Measurements from ENCODE around the gene ABL1. TPM values are rescaled to one million over a fixed set of nuclear protein-coding genes. Genes with fewer than 3 reads are reported as not detected.

The ABL1 gene
- total RNA-seq, 4 donors from 2014 or later, result 58.0 to 105 (median 78.6) TPM

DNA sequence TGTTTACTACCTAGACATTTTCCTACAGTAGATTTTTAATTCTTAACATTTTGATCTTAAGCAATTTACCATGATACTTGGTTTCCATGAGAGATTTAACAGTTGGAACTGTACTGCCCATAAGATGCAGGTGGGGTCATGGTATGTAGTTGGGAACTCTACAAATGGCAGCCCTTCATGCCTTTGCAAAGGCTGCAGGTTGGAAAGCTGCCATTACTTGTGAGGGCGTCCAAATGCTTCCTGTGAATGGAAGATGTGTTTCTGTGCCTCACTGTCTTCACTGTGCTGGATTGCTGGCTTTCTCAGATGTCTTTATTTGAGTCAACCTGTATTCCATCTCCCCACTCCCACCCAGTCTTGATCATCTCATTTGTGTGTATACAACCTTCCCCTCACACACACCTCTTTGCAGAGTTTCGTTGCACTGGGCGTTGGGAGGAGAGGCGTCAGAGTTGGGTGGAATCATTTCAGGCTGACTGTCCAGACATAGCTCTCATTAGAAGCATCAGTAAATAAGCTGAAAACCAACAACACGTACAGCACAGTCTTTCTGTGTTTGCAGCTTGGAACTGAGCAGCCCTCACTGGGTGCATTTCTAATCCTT, 14.8 kb upstream of the ABL1 start:
- no peak overlapping the region for H3K4me3 ChIP-seq
- H3K36me3 ChIP-seq, result no peaks in the 10 kb centered on the region
- no peak overlapping the region for H3K27ac ChIP-seq
- no peaks in the 10 kb centered on the region for H3K27me3 ChIP-seq
- peaks cover 0 to 29% (median 19%) of the 10 kb centered on the region in 4 donors for H3K4me1 ChIP-seq
- TF ChIP-seq POLR2A (IDR thresholded peaks at IDR 0.05), result no peak
- TF ChIP-seq EP300 (IDR thresholded peaks at IDR 0.05), result no peak
- TF ChIP-seq, protein P1, sequence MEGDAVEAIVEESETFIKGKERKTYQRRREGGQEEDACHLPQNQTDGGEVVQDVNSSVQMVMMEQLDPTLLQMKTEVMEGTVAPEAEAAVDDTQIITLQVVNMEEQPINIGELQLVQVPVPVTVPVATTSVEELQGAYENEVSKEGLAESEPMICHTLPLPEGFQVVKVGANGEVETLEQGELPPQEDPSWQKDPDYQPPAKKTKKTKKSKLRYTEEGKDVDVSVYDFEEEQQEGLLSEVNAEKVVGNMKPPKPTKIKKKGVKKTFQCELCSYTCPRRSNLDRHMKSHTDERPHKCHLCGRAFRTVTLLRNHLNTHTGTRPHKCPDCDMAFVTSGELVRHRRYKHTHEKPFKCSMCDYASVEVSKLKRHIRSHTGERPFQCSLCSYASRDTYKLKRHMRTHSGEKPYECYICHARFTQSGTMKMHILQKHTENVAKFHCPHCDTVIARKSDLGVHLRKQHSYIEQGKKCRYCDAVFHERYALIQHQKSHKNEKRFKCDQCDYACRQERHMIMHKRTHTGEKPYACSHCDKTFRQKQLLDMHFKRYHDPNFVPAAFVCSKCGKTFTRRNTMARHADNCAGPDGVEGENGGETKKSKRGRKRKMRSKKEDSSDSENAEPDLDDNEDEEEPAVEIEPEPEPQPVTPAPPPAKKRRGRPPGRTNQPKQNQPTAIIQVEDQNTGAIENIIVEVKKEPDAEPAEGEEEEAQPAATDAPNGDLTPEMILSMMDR (IDR thresholded peaks at IDR 0.05), result no peak
- DNase-seq (ENCODE audit: low spot score in 2 of 2), result no peak
- 39 to 49% methylated on average over 5 of the region's 5 CpGs for WGBS, 2 donors
- peaks cover 0 to 15% (median 2%) of the 10 kb centered on the region in 4 donors for H3K9me3 ChIP-seq

DNA sequence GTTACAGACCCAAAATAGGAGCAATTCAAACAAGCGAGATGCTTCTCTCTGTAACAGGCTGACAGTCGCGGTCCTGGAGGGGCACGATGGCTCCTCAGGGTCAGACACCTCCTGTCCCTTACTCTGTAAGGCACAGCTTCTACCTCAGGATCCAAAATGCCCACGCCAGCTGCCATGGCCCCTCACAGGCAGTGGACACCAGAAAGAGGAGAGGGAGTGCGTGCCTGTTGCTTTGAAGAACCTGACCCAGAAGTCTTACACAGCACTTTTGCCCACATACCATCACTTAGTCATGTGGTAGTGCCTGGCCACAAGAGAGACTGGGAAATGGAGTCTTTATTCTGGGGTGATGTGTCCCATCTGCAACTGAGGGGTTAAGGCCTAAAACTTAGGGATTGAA, 11.6 kb upstream of the ABL1 start:
- Histone ChIP-seq H3K36me3 (no peaks in the 10 kb centered on the region), H3K4me1 (peaks cover 0 to 41% (median 27%) of the 10 kb centered on the region in 4 donors)
- 70 to 75% methylated on average over 6 of the region's 6 CpGs for WGBS, 2 donors

DNA sequence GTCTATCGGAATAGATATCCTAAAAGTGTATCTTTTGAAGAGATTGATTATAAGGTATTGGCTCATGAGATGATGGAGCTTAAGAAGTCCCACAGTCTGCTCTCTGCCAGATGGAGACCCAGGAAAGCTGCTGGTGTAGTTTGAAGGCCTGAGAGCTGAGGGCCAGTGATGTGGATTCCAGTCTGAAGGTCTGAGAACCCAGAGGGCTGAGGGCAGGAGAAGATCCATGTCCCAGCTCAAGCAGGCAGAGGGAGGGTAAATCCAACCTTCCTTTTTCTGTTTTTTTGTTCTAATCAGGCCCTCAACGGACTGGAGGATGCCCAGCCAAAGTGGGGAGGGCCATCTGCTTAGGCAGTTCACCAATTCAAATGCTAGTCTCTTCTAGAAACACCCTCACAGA, 11.0 kb upstream of the ABL1 start:
- Histone ChIP-seq H3K36me3 (no peaks in the 10 kb centered on the region), H3K4me3 (no peak overlapping the region), H3K9me3 (no peaks in the 10 kb centered on the region), H3K27me3 (no peaks in the 10 kb centered on the region), H3K4me1 (peaks cover 0 to 41% (median 27%) of the 10 kb centered on the region in 4 donors), H3K27ac (peak overlapping the region; percentile 21 to 90 (median 70))
- WGBS, 2 donors, result 21 to 38% methylated on average over 2 of the region's 2 CpGs
- no peak for DNase-seq (ENCODE audit: low spot score in 2 of 2)
- TF ChIP-seq, protein P1 (IDR thresholded peaks at IDR 0.05), result no peak
- TF ChIP-seq EP300 (IDR thresholded peaks at IDR 0.05), result no peak

More for the DNA sequence above, 11.6 kb upstream of the ABL1 start:
- Histone ChIP-seq H3K27me3 (no peaks in the 10 kb centered on the region), H3K4me3 (no peak overlapping the region), H3K27ac (peak overlapping the region; percentile 21 to 71 (median 49)), H3K9me3 (no peaks in the 10 kb centered on the region)
- no peak for DNase-seq (ENCODE audit: low spot score in 2 of 2)
- TF ChIP-seq EP300 (IDR thresholded peaks at IDR 0.05) (no peak), POLR2A (IDR thresholded peaks at IDR 0.05) (no peak)
- TF ChIP-seq, protein P1 (IDR thresholded peaks at IDR 0.05), result no peak

DNA sequence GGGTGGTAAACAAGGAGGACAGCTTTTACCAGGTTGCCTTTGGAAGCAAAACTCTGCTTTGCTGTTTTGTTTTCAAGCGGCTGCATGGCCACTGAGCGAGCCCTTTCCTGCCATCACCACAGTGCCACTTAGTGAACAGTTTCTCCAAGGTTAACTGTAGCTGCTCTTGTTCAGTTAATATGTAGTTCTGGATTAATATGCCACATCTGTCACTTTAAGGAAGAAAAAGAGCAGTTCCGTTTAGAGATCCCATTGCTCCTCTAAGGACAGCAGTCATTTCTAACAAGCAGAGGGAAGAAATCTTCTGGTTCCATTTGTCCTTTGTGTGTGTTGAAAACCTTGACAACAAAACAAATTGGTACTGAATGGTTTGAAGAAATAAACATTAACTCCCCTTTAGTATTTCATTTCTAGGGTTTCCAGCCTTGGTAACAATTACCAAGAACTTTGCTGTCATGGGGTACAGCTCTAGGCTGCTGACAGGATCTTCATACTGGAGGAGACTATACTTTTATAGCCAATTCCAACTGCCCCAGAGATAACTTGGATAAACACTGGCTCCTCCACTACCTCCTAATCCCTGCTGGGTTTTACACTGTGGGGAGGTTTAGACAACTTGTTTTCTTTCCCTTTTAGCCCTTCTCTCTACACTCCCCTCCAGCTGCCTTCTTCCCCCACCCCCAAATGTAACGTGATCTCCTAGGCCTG, 10.3 kb upstream of the ABL1 start:
- TF ChIP-seq POLR2A (IDR thresholded peaks at IDR 0.05) (no peak), EP300 (IDR thresholded peaks at IDR 0.05) (peak in 1 of 2 donors; percentile 51)
- 12 to 14% methylated on average over 4 of the region's 4 CpGs for WGBS, 2 donors
- peak overlapping the region; percentile 21 to 90 (median 70) for H3K27ac ChIP-seq
- peak overlapping the region in 1 of 4 donors; percentile 10 for H3K4me3 ChIP-seq
- no peaks in the 10 kb centered on the region for H3K36me3 ChIP-seq
- H3K4me1 ChIP-seq, result peaks cover 0 to 41% (median 27%) of the 10 kb centered on the region in 4 donors
- H3K27me3 ChIP-seq, result no peaks in the 10 kb centered on the region
- DNase-seq (ENCODE audit: low spot score in 2 of 2), result peak in 1 of 2 donors; percentile 24
- H3K9me3 ChIP-seq, result no peaks in the 10 kb centered on the region

DNA sequence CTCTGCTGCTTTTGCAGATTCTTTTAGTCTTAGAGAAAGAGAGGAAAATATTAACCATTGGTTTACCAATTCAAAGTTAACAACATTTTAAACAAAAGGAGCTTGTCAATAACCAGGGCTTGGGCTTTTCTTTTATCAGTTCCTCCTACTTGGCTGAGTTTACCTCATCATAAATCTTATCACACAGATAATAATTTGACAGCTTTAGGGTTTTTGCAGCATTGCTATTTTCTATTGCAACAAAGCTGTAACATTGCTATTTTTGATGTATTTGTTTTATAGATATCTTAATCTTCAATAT, 9.8 kb upstream of the ABL1 start:
- no peaks in the 10 kb centered on the region for H3K9me3 ChIP-seq
- no peak for DNase-seq (ENCODE audit: low spot score in 2 of 2)
- H3K36me3 ChIP-seq, result no peaks in the 10 kb centered on the region
- no peak overlapping the region for H3K4me3 ChIP-seq
- H3K27ac ChIP-seq, result peak overlapping the region; percentile 21 to 90 (median 70)
- TF ChIP-seq EP300 (IDR thresholded peaks at IDR 0.05) (no peak), POLR2A (IDR thresholded peaks at IDR 0.05) (no peak)
- TF ChIP-seq, protein P1 (IDR thresholded peaks at IDR 0.05), result no peak
- H3K27me3 ChIP-seq, result no peaks in the 10 kb centered on the region
- peaks cover 0 to 38% (median 27%) of the 10 kb centered on the region in 4 donors for H3K4me1 ChIP-seq
